ENCODE data around the gene RALGDS. TPM values are rescaled to one million over a fixed set of nuclear protein-coding genes. Genes with fewer than 3 reads are reported as not detected.
"Not testable (repeated sequence)": the region's sequence is repeated elsewhere in the genome, so short reads cannot be mapped to it uniquely, and the experiment has no call there.

RALGDS gene
- total and polyA plus RNA-seq, 2 of the 13 experiments (the other 11 are each of a cell fraction or from before 2014, with no cell fraction given): 12.9 to 25.5 TPM

GRCh38 chr9:133071484-133072150 lies 49.4 kb downstream of the RALGDS start:
- Histone ChIP-seq H3K4me2 (ENCODE audit: low read depth, low read length) (no peak overlapping the region), H3K27ac (ENCODE audit: extremely low read length, insufficient read depth, low read length) (no peak overlapping the region), H3K27me3 (ENCODE audit: control insufficient read depth in 1 of 2, insufficient read depth in 2 of 2, low read length in 2 of 2) (no peaks in the 10 kb centered on the region; a peak in 1 of 5 replicates), H3K36me3 (replicated peaks in 1 of 2; ENCODE audit: control insufficient read depth in 1 of 2, insufficient read depth in 2 of 2, low read length in 2 of 2) (no peaks in the 10 kb centered on the region), H4K20me1 (ENCODE audit: insufficient read depth, low read length) (no peaks in the 10 kb centered on the region), H2AFZ (ENCODE audit: low read length) (no peak overlapping the region), H3K4me3 (replicated peaks in 1 of 3; ENCODE audit: insufficient read depth in 1 of 3, low read depth in 2 of 3, low read length in 3 of 3) (no peak overlapping the region), H3K9me3 (ENCODE audit: low read length) (no peaks in the 10 kb centered on the region), H3K9ac (ENCODE audit: insufficient read depth, low read depth, low read length) (no peak overlapping the region), H3K4me1 (ENCODE audit: insufficient read depth, low read length) (peaks cover 13% of the 10 kb centered on the region), H3K79me2 (ENCODE audit: insufficient read depth, low read length) (no peaks in the 10 kb centered on the region)
- in situ Hi-C loops (cut with HindIII; ENCODE audit: extremely low pct_ligation_motif_present, low pct_unique_long_range_greater_than_20kb) (no loop called here), intact Hi-C loops (cut with micrococcal nuclease; ENCODE audit: unreplicated experiment) (no loop called here)
- ATAC-seq: no peak
- CTCF ChIA-PET (ENCODE audit: low intra/inter-chr PET ratio, low total read pairs): no interaction called here
- WGBS (ENCODE audit: low lambda C conversion rate): 83% methylated on average over 14 of the region's 33 CpGs
- BruUV-seq (replicated peaks): no TSS peak
- no peak for FAIRE-seq
- no peak for TF ChIP-seq RFX1 (IDR thresholded peaks at IDR 0.05)
- no peak for TF ChIP-seq ZNF674 (CRISPR knock-in tag; IDR thresholded peaks at IDR 0.05; ENCODE audit: low read depth)
- DNase-seq (ENCODE audit: low spot score): no peak
- POLR2A ChIA-PET: no interaction called here

- H2AFZ ChIP-seq (ENCODE audit: low read length); FAIRE-seq; DNase-seq (ENCODE audit: low spot score); POLR2A ChIA-PET; H3K9me3 ChIP-seq (ENCODE audit: low read length); H3K79me2 ChIP-seq (ENCODE audit: insufficient read depth, low read length); CTCF ChIA-PET (ENCODE audit: low intra/inter-chr PET ratio, low total read pairs); H4K20me1 ChIP-seq (ENCODE audit: insufficient read depth, low read length); H3K4me2 ChIP-seq (ENCODE audit: low read depth, low read length); intact Hi-C loops (cut with micrococcal nuclease; ENCODE audit: unreplicated experiment); BruUV-seq (replicated peaks); H3K9ac ChIP-seq (ENCODE audit: insufficient read depth, low read depth, low read length); ATAC-seq; H3K27ac ChIP-seq (ENCODE audit: extremely low read length, insufficient read depth, low read length); H3K4me3 ChIP-seq (replicated peaks in 1 of 3; ENCODE audit: insufficient read depth in 1 of 3, low read depth in 2 of 3, low read length in 3 of 3); H3K4me1 ChIP-seq (ENCODE audit: insufficient read depth, low read length); in situ Hi-C loops (cut with HindIII; ENCODE audit: extremely low pct_ligation_motif_present, low pct_unique_long_range_greater_than_20kb); H3K36me3 ChIP-seq (replicated peaks in 1 of 2; ENCODE audit: control insufficient read depth in 1 of 2, insufficient read depth in 2 of 2, low read length in 2 of 2); H3K27me3 ChIP-seq (ENCODE audit: control insufficient read depth in 1 of 2, insufficient read depth in 2 of 2, low read length in 2 of 2): not testable (repeated sequence)
- 98% methylated on average over 15 of the region's 31 CpGs for WGBS (ENCODE audit: low lambda C conversion rate)
These were observed 50.1 kb downstream of the RALGDS start for GRCh38 chr9:133070985-133071384.

- H4K20me1 ChIP-seq (ENCODE audit: insufficient read depth, low read length); H3K4me2 ChIP-seq (ENCODE audit: low read depth, low read length); BruUV-seq (replicated peaks); intact Hi-C loops (cut with micrococcal nuclease; ENCODE audit: unreplicated experiment); H3K27ac ChIP-seq (ENCODE audit: extremely low read length, insufficient read depth, low read length); H3K36me3 ChIP-seq (replicated peaks in 1 of 2; ENCODE audit: control insufficient read depth in 1 of 2, insufficient read depth in 2 of 2, low read length in 2 of 2); DNase-seq (ENCODE audit: low spot score); ATAC-seq; H3K27me3 ChIP-seq (ENCODE audit: control insufficient read depth in 1 of 2, insufficient read depth in 2 of 2, low read length in 2 of 2); CTCF ChIA-PET (ENCODE audit: low intra/inter-chr PET ratio, low total read pairs); H3K9ac ChIP-seq (ENCODE audit: insufficient read depth, low read depth, low read length); FAIRE-seq; H3K4me3 ChIP-seq (replicated peaks in 1 of 3; ENCODE audit: insufficient read depth in 1 of 3, low read depth in 2 of 3, low read length in 3 of 3); H3K9me3 ChIP-seq (ENCODE audit: low read length); POLR2A ChIA-PET; H3K79me2 ChIP-seq (ENCODE audit: insufficient read depth, low read length); H3K4me1 ChIP-seq (ENCODE audit: insufficient read depth, low read length); in situ Hi-C loops (cut with HindIII; ENCODE audit: extremely low pct_ligation_motif_present, low pct_unique_long_range_greater_than_20kb); H2AFZ ChIP-seq (ENCODE audit: low read length): not testable (repeated sequence)
- 90% methylated on average over 14 of the region's 17 CpGs for WGBS (ENCODE audit: low lambda C conversion rate)
These were observed 50.5 kb downstream of the RALGDS start for GRCh38 chr9:133070500-133070961.

- POLR2A ChIA-PET; BruUV-seq (replicated peaks): not testable (repeated sequence)
These were observed 52.6 kb downstream of the RALGDS start for GRCh38 chr9:133068431-133068830.

More at GRCh38 chr9:133068431-133068830, 52.6 kb downstream of the RALGDS start:
- H3K27ac ChIP-seq (ENCODE audit: extremely low read length, insufficient read depth, low read length); H3K27me3 ChIP-seq (ENCODE audit: control insufficient read depth in 1 of 2, insufficient read depth in 2 of 2, low read length in 2 of 2); intact Hi-C loops (cut with micrococcal nuclease; ENCODE audit: unreplicated experiment); H3K79me2 ChIP-seq (ENCODE audit: insufficient read depth, low read length); ATAC-seq; H3K4me2 ChIP-seq (ENCODE audit: low read depth, low read length); H3K4me3 ChIP-seq (replicated peaks in 1 of 3; ENCODE audit: insufficient read depth in 1 of 3, low read depth in 2 of 3, low read length in 3 of 3); H2AFZ ChIP-seq (ENCODE audit: low read length); in situ Hi-C loops (cut with HindIII; ENCODE audit: extremely low pct_ligation_motif_present, low pct_unique_long_range_greater_than_20kb); DNase-seq (ENCODE audit: low spot score); CTCF ChIA-PET (ENCODE audit: low intra/inter-chr PET ratio, low total read pairs); H3K4me1 ChIP-seq (ENCODE audit: insufficient read depth, low read length); H3K9ac ChIP-seq (ENCODE audit: insufficient read depth, low read depth, low read length); FAIRE-seq; H3K9me3 ChIP-seq (ENCODE audit: low read length); H4K20me1 ChIP-seq (ENCODE audit: insufficient read depth, low read length); H3K36me3 ChIP-seq (replicated peaks in 1 of 2; ENCODE audit: control insufficient read depth in 1 of 2, insufficient read depth in 2 of 2, low read length in 2 of 2): not testable (repeated sequence)
- 100% methylated on average over 1 of the region's 15 CpGs for WGBS (ENCODE audit: low lambda C conversion rate)
